IMR-90 (cell line): ENCODE results near the gene FAM78B. TPM values are rescaled to one million over a fixed set of nuclear protein-coding genes. Genes with fewer than 3 reads are reported as not detected.

Experiments
- ATAC-seq: fragments of 200-7000 bp; cut with Tn5 transposase; 2 replicates; pipeline ENCODE4 v1.9.1; 2020; ENCODE audit warnings: low read depth, mild to moderate bottlenecking, moderate library complexity
- BruUV-seq: library from RNA; stranded (reverse); fragments of 400-500 nt; replicated peaks from 2 replicates; lab custom pipeline; 2021; lab: Mats Ljungman, UMichigan
- CTCF ChIA-PET: fragments of 300-600 bp; formaldehyde crosslinking; extraction: SDS; loops from one replicate; lab custom pipeline; 2021; ENCODE audit warnings: antibody characterized with exemption; lab: Yijun Ruan, JAX
- POLR2A ChIA-PET: fragments of 300-600 bp; sonication (Branson Sonifier 250); formaldehyde crosslinking; loops from one replicate; lab custom pipeline; 2022; ENCODE audit warnings: antibody characterized with exemption; ENCODE audit not compliant: unreplicated experiment; lab: Charles Lee
- DNase-seq: peaks from one replicate; pipeline ENCODE4 v3.0.0; 2013
- H2AFZ ChIP-seq: replicated peaks from 2 replicates; pipeline ENCODE3; 2013; ENCODE audit warnings: low read length, mild to moderate bottlenecking; ENCODE audit not compliant: poor library complexity
- H2AK5ac ChIP-seq: 2 replicates; pipeline ENCODE4 v1.6.1; 2013; ENCODE audit warnings: low read depth, low read length, inconsistent platforms
- H2AK9ac ChIP-seq: replicated peaks from 2 replicates; pipeline ENCODE3; 2013; ENCODE audit warnings: mild to moderate bottlenecking, low read depth, low read length, moderate library complexity; ENCODE audit not compliant: poor library complexity
- H2BK120ac ChIP-seq: 2 replicates; pipeline ENCODE4 v1.6.1; 2013; ENCODE audit warnings: low read depth, low read length, inconsistent platforms
- H2BK15ac ChIP-seq: 3 replicates; pipeline ENCODE4 v1.6.1; 2013; ENCODE audit warnings: low read depth, low read length, inconsistent platforms
- H2BK20ac ChIP-seq: 2 replicates; pipeline ENCODE4 v1.6.1; 2013; ENCODE audit warnings: low read depth, mild to moderate bottlenecking, inconsistent platforms, low read length, moderate library complexity
- H2BK5ac ChIP-seq: 2 replicates; pipeline ENCODE4 v1.6.1; 2013; ENCODE audit warnings: mild to moderate bottlenecking, low read depth, low read length, inconsistent platforms; ENCODE audit not compliant: poor library complexity, severe bottlenecking
- H3K14ac ChIP-seq: replicated peaks from 2 replicates; pipeline ENCODE4 v1.6.1; 2013; ENCODE audit warnings: low read depth, low read length, inconsistent platforms
- H3K18ac ChIP-seq: 2 replicates; pipeline ENCODE4 v1.6.1; 2013; ENCODE audit warnings: low read depth, low read length, control low read depth
- H3K23ac ChIP-seq: 2 replicates; pipeline ENCODE4 v1.6.1; 2013; ENCODE audit warnings: low read depth, low read length, inconsistent platforms
- H3K27ac ChIP-seq: 2 replicates; pipeline ENCODE4 v1.5.1; 2013; ENCODE audit warnings: mild to moderate bottlenecking, control low read depth, low read length; ENCODE audit not compliant: insufficient read depth
- H3K27me3 ChIP-seq: 2 replicates; pipeline ENCODE4 v1.6.1; 2013; ENCODE audit warnings: low read length; ENCODE audit not compliant: control insufficient read depth, insufficient read depth
- H3K36me3 ChIP-seq: 2 replicates; pipeline ENCODE4 v1.6.1; 2013; ENCODE audit warnings: low read length, mixed read lengths; ENCODE audit not compliant: control insufficient read depth, insufficient read depth
- H3K4ac ChIP-seq: 2 replicates; pipeline ENCODE4 v1.6.1; 2013; ENCODE audit warnings: low read depth, low read length, inconsistent platforms
- H3K4me1 ChIP-seq: 2 replicates; pipeline ENCODE4 v1.6.1; 2013; ENCODE audit warnings: low read length, mixed read lengths; ENCODE audit not compliant: control insufficient read depth, insufficient read depth
- H3K4me2 ChIP-seq: 2 replicates; pipeline ENCODE4 v1.6.1; 2013; ENCODE audit warnings: low read depth, mild to moderate bottlenecking, control low read depth, low read length, moderate library complexity
- H3K4me3 ChIP-seq: 2 replicates; pipeline ENCODE4 v1.5.1; 2013; ENCODE audit warnings: low read depth, mild to moderate bottlenecking, control low read depth, low read length, moderate library complexity; ENCODE audit not compliant: insufficient read depth
- H3K56ac ChIP-seq: 2 replicates; pipeline ENCODE4 v1.6.1; 2013; ENCODE audit warnings: low read length, inconsistent platforms; ENCODE audit not compliant: insufficient read depth; ENCODE audit errors: extremely low read depth
- H3K79me1 ChIP-seq, 2 experiments: 2 replicates each; pipeline ENCODE4 v1.6.1; 2013; ENCODE audit warnings: low read length in 2 of 2, inconsistent platforms in 1 of 2, low read depth in 1 of 2
- H3K9ac ChIP-seq: 2 replicates; pipeline ENCODE4 v1.6.1; 2013; ENCODE audit warnings: low read depth, low read length, control low read depth
- H3K9me1 ChIP-seq: 2 replicates; pipeline ENCODE4 v1.6.1; 2013; ENCODE audit warnings: low read length, inconsistent platforms; ENCODE audit not compliant: insufficient read depth
- H3K9me3 ChIP-seq: 2 replicates; pipeline ENCODE4 v1.6.1; 2013; ENCODE audit warnings: low read length; ENCODE audit not compliant: control insufficient read depth, insufficient read depth
- H4K20me1 ChIP-seq: 2 replicates; pipeline ENCODE4 v1.6.1; 2013; ENCODE audit warnings: low read length, inconsistent platforms; ENCODE audit not compliant: insufficient read depth
- H4K5ac ChIP-seq: 2 replicates; pipeline ENCODE4 v1.6.1; 2013; ENCODE audit warnings: mild to moderate bottlenecking, low read depth, low read length, control low read depth
- H4K8ac ChIP-seq, 2 experiments: 2 replicates each; pipeline ENCODE4 v1.6.1; 2013; ENCODE audit warnings: low read depth in 2 of 2, low read length in 2 of 2, control low read depth in 1 of 2, inconsistent platforms in 1 of 2
- H4K91ac ChIP-seq: 2 replicates; pipeline ENCODE4 v1.6.1; 2013; ENCODE audit warnings: low read depth, low read length, inconsistent platforms; ENCODE audit not compliant: insufficient read depth
- BHLHE40 ChIP-seq: fragments of 150-350 bp; IDR thresholded peaks from 2 replicates; pipeline ENCODE4 v1.6.1; 2016; ENCODE audit warnings: mild to moderate bottlenecking, low read depth, low read length
- CEBPB ChIP-seq: IDR thresholded peaks from 2 replicates; pipeline ENCODE4 v1.6.1; 2012; ENCODE audit warnings: low read depth, low read length, improper control_type of control experiment
- CHD1 ChIP-seq: IDR thresholded peaks from 2 replicates; pipeline ENCODE4 v1.6.1; 2012; ENCODE audit warnings: low read depth, low read length, improper control_type of control experiment
- CTCF ChIP-seq: conservative IDR thresholded peaks from 2 replicates; pipeline ENCODE4 v1.5.1; 2012; ENCODE audit warnings: mild to moderate bottlenecking, low read depth, low read length, improper control_type of control experiment
- FOS ChIP-seq: fragments of 150-350 bp; IDR thresholded peaks from 2 replicates; pipeline ENCODE4 v1.6.1; 2016; ENCODE audit warnings: low read depth, low read length
- MAFK ChIP-seq: IDR thresholded peaks from 2 replicates; pipeline ENCODE4 v1.6.1; 2012; ENCODE audit warnings: low read depth, low read length, improper control_type of control experiment
- MAZ ChIP-seq: IDR thresholded peaks from 2 replicates; pipeline ENCODE4 v1.6.1; 2012; ENCODE audit warnings: low read depth, mild to moderate bottlenecking, low read length, improper control_type of control experiment, moderate library complexity, borderline replicate concordance
- MXI1 ChIP-seq: IDR thresholded peaks from 2 replicates; pipeline ENCODE4 v1.6.1; 2012; ENCODE audit warnings: low read depth, mild to moderate bottlenecking, low read length, moderate library complexity, borderline replicate concordance
- NFE2L2 ChIP-seq: fragments of 150-350 bp; IDR thresholded peaks from 2 replicates; pipeline ENCODE4 v1.6.1; 2016; ENCODE audit warnings: low read depth, mild to moderate bottlenecking, low read length
- POLR2A ChIP-seq: IDR thresholded peaks from 2 replicates; pipeline ENCODE4 v1.6.1; 2012; ENCODE audit warnings: mild to moderate bottlenecking, low read depth, low read length
- RFX5 ChIP-seq: IDR thresholded peaks from 2 replicates; pipeline ENCODE4 v1.8.0; 2012; ENCODE audit warnings: low read depth, mild to moderate bottlenecking, low read length, moderate library complexity
- SMC3 ChIP-seq: fragments of 150-350 bp; IDR thresholded peaks from 2 replicates; pipeline ENCODE4 v1.6.1; 2016; ENCODE audit warnings: low read depth, mild to moderate bottlenecking, antibody characterized with exemption, low read length, moderate library complexity
- USF2 ChIP-seq: fragments of 150-350 bp; IDR thresholded peaks from 2 replicates; pipeline ENCODE4 v1.6.1; 2017; ENCODE audit warnings: mild to moderate bottlenecking, antibody characterized with exemption, low read length, low read depth
- WGBS, 2 experiments: methylation state at CpG; one replicate each; pipeline versions ENCODE4 v1.1.5 to v1.1.7; 2013; ENCODE audit warnings: missing lambda C conversion rate in 2 of 2; ENCODE audit not compliant: insufficient read length in 1 of 2; ENCODE audit errors: extremely low coverage in 2 of 2; 5-methylcytosine and 5-hydroxymethylcytosine counted together
- dilution Hi-C: fragments of 300-500 bp; cut with HindIII; formaldehyde crosslinking; loops from one replicate; pipeline ENCODE4 v1.14.3; 2018; ENCODE audit warnings: low sequenced_read_pairs; ENCODE audit not compliant: unreplicated experiment
- in situ Hi-C: fragments of 300-500 bp; cut with MboI; formaldehyde crosslinking; loops from 3 replicates; pipeline ENCODE4 v1.14.3; 2019; ENCODE audit warnings: low sequenced_read_pairs, inconsistent platforms, mixed read lengths
- intact Hi-C: fragments of 100-400 bp; cut with micrococcal nuclease; formaldehyde crosslinking; loops from 2 replicates; pipeline ENCODE4 v1.10.0; 2022
- polyA plus RNA-seq, 3 experiments: library from polyadenylated mRNA; depleted of rRNA; stranded (reverse); fragments of >200 nt; gene quantifications; 2 replicates each; pipeline ENCODE4 v1.2.3, GENCODE V29; 2012; ENCODE audit warnings: low replicate concordance in 1 of 3
- total RNA-seq: library from RNA; depleted of rRNA; stranded (reverse); fragments of >200 nt; gene quantifications from 2 replicates; pipeline ENCODE4 v1.2.3, GENCODE V29; 2012

The FAM78B gene
- total and polyA plus RNA-seq, 2 of the 4 experiments (the other 2 are of a cell fraction): under 0.01 to 0.12 TPM

GRCh38 chr1:166112425-166112824, 54.4 kb downstream of the FAM78B start:
- BruUV-seq: no TSS peak
- CTCF ChIA-PET: no interaction called here
- H3K4me3 ChIP-seq: no peak overlapping the region

More at GRCh38 chr1:166112425-166112824, 54.4 kb downstream of the FAM78B start:
- no peak for DNase-seq
- Histone ChIP-seq H3K23ac (no peak overlapping the region), H3K4me1 (no peaks in the 10 kb centered on the region), H3K4ac (no peak overlapping the region), H3K4me2 (no peak overlapping the region), H3K9me3 (peaks cover 4% of the 10 kb centered on the region; the same call in 1 of the 2 replicates), H2AK5ac (no peak overlapping the region), H3K56ac (no peak overlapping the region), H4K8ac (no peak overlapping the region), H3K9me1 (no peaks in the 10 kb centered on the region), H3K18ac (no peak overlapping the region), H3K14ac (no peak overlapping the region), H3K27me3 (no peaks in the 10 kb centered on the region), H4K5ac (no peak overlapping the region), H3K79me1 (no peaks in the 10 kb centered on the region), H4K91ac (no peak overlapping the region), H2AFZ (no peak overlapping the region), H2BK20ac (no peak overlapping the region), H2BK15ac (no peak overlapping the region), H3K9ac (no peak overlapping the region), H2BK5ac (no peak overlapping the region), H3K27ac (no peak overlapping the region), H3K36me3 (no peaks in the 10 kb centered on the region), H4K20me1 (no peaks in the 10 kb centered on the region), H2AK9ac (no peak overlapping the region), H2BK120ac (no peak overlapping the region)
- no peak for TF ChIP-seq BHLHE40
- no peak for TF ChIP-seq FOS
- no peak for TF ChIP-seq CHD1
- TF ChIP-seq USF2: no peak
- TF ChIP-seq POLR2A: no peak
- no peak for TF ChIP-seq CEBPB
- no peak for TF ChIP-seq NFE2L2
- no peak for TF ChIP-seq MAZ
- no peak for TF ChIP-seq MXI1
- TF ChIP-seq MAFK: no peak
- no peak for TF ChIP-seq RFX5
- no peak for TF ChIP-seq CTCF
- no peak for TF ChIP-seq SMC3
- dilution Hi-C loops: no loop called here
- intact Hi-C loops: no loop called here
- in situ Hi-C loops: no loop called here
- no CpG with 5 or more reads among the region's 2 CpGs for WGBS, 2 experiments
- ATAC-seq: no peak
- POLR2A ChIA-PET: no interaction called here
